Endothelial cell of umbilical vein (primary cell): ENCODE measurements around the gene PLXNA3. TPM values are rescaled to one million over a fixed set of nuclear protein-coding genes. Genes with fewer than 3 reads are reported as not detected.

Experiments used
- BruUV-seq: library from RNA; stranded (reverse); fragments of 400-500 nt; replicated peaks from 2 replicates; lab custom pipeline; 2021; lab: Mats Ljungman, UMichigan
- CTCF ChIA-PET: fragments of 300-600, 350-600 bp; sonication (Branson Sonifier 250); formaldehyde crosslinking; loops from one replicate; lab custom pipeline; 2021; ENCODE audit warnings: antibody characterized with exemption, inconsistent platforms; lab: Charles Lee
- POLR2A ChIA-PET: fragments of 300-600, 350-600 bp; sonication (Branson Sonifier 250); formaldehyde crosslinking; loops from one replicate; lab custom pipeline; 2021; ENCODE audit warnings: antibody characterized with exemption, inconsistent platforms; lab: Charles Lee
- DNase-seq: peaks from one replicate; pipeline ENCODE4 v3.0.0-alpha.2; 2011; ENCODE audit warnings: low read depth, low spot score
- FAIRE-seq: peaks from 2 replicates; lab custom pipeline; 2011; peaks lifted over from hg19 to GRCh38; lab: Jason Lieb, UNC
- H2AFZ ChIP-seq: 2 replicates; pipeline ENCODE4 v1.6.0; 2012; ENCODE audit warnings: low read depth, low read length, control low read depth, inconsistent platforms
- H3K27ac ChIP-seq: 2 replicates; pipeline ENCODE4 v1.5.1; 2011; ENCODE audit warnings: low read depth, mild to moderate bottlenecking, control low read depth, low read length, moderate library complexity; ENCODE audit not compliant: insufficient read depth
- H3K27me3 ChIP-seq, 2 experiments: 2 replicates each; pipeline versions ENCODE4 v1.6.0 to v1.6.1; 2011; ENCODE audit warnings: low read length in 2 of 2, mixed read lengths in 1 of 2; ENCODE audit not compliant: control insufficient read depth in 2 of 2, insufficient read depth in 2 of 2
- H3K36me3 ChIP-seq, 2 experiments: 2 replicates in 1 of 2; 3 replicates in 1 of 2; pipeline ENCODE4 v1.5.1; 2011; ENCODE audit warnings: low read length in 2 of 2, mild to moderate bottlenecking in 1 of 2, moderate library complexity in 1 of 2; ENCODE audit not compliant: control insufficient read depth in 2 of 2, insufficient read depth in 2 of 2; ENCODE audit errors: extremely low read depth in 1 of 2
- H3K4me1 ChIP-seq: 3 replicates; pipeline ENCODE4 v1.5.1; 2011; ENCODE audit warnings: mild to moderate bottlenecking, low read length; ENCODE audit not compliant: control insufficient read depth, insufficient read depth; ENCODE audit errors: extremely low read depth
- H3K4me2 ChIP-seq: 2 replicates; pipeline ENCODE4 v1.6.1; 2011; ENCODE audit warnings: low read length, control low read depth, mixed read lengths; ENCODE audit not compliant: insufficient read depth
- H3K4me3 ChIP-seq, 3 experiments: fragments of 200-600 bp in 1 of 3; sonication (generic), shearing (Covaris generic) in 1 of 3; replicated peaks in 1 of 3; 2 replicates each; pipeline ENCODE4 v1.5.1; 2011 to 2016; ENCODE audit warnings: control low read depth in 3 of 3, low read length in 3 of 3, mild to moderate bottlenecking in 2 of 3, inconsistent platforms in 1 of 3, low read depth in 1 of 3, moderate library complexity in 1 of 3; ENCODE audit not compliant: insufficient read depth in 1 of 3
- H3K79me2 ChIP-seq: 2 replicates; pipeline ENCODE4 v1.6.0; 2012; ENCODE audit warnings: low read length, inconsistent platforms; ENCODE audit not compliant: control insufficient read depth, insufficient read depth
- H3K9ac ChIP-seq: replicated peaks from 2 replicates; pipeline ENCODE3; 2011; ENCODE audit warnings: low read length, control low read depth; ENCODE audit not compliant: insufficient read depth; ENCODE audit errors: extremely low read depth
- H3K9me1 ChIP-seq: replicated peaks from 3 replicates; pipeline ENCODE4 v1.6.0; 2011; ENCODE audit warnings: mild to moderate bottlenecking, low read length; ENCODE audit not compliant: control insufficient read depth, insufficient read depth; ENCODE audit errors: extremely low read depth
- H3K9me3 ChIP-seq: replicated peaks from 2 replicates; pipeline ENCODE4 v1.5.1; 2012; ENCODE audit warnings: low read length, inconsistent platforms; ENCODE audit not compliant: control insufficient read depth, insufficient read depth
- H4K20me1 ChIP-seq: replicated peaks from 2 replicates; pipeline ENCODE3; 2011; ENCODE audit warnings: mild to moderate bottlenecking, low read length; ENCODE audit not compliant: control insufficient read depth, insufficient read depth; ENCODE audit errors: extremely low read depth
- CTCF ChIP-seq, 2 donors: IDR thresholded peaks; 1 replicate in 1 of 2; 2 replicates in 1 of 2; pipeline ENCODE4 v1.5.1; 2011; ENCODE audit warnings: low read length in 2 of 2, mild to moderate bottlenecking in 2 of 2, moderate library complexity in 2 of 2, control low read depth in 1 of 2, inconsistent platforms in 1 of 2, low read depth in 1 of 2; ENCODE audit not compliant: insufficient read depth in 1 of 2; ENCODE audit errors: extremely low read depth in 1 of 2
- EZH2 ChIP-seq: IDR thresholded peaks from 2 replicates; pipeline ENCODE4 v1.6.1; 2012; ENCODE audit warnings: borderline replicate concordance, low read depth, mild to moderate bottlenecking, moderate library complexity, low read length, inconsistent platforms; ENCODE audit not compliant: severe bottlenecking
- FOS ChIP-seq: IDR thresholded peaks from 2 replicates; pipeline ENCODE4 v1.6.1; 2011; ENCODE audit warnings: mild to moderate bottlenecking, low read length, moderate library complexity, borderline replicate concordance; ENCODE audit not compliant: insufficient read depth
- GATA2 ChIP-seq: IDR thresholded peaks from 2 replicates; pipeline ENCODE4 v1.7.0; 2011; ENCODE audit warnings: low read depth, mild to moderate bottlenecking, moderate library complexity, mixed read lengths, low read length; ENCODE audit not compliant: insufficient read length, insufficient read depth
- JUN ChIP-seq: IDR thresholded peaks from 2 replicates; pipeline ENCODE4 v1.6.1; 2011; ENCODE audit warnings: borderline replicate concordance, low read depth; ENCODE audit not compliant: insufficient read length, insufficient read depth
- MAX ChIP-seq: IDR thresholded peaks from 2 replicates; pipeline ENCODE4 v1.6.1; 2011; ENCODE audit not compliant: insufficient read depth, insufficient read length
- MYC ChIP-seq: IDR thresholded peaks from one replicate; pipeline ENCODE4 v1.6.1; 2011; ENCODE audit warnings: mild to moderate bottlenecking, low read depth, low read length
- POLR2A ChIP-seq: IDR thresholded peaks from 2 replicates; pipeline ENCODE4 v1.6.1; 2012; ENCODE audit warnings: low read depth, mild to moderate bottlenecking, control low read depth, low read length
- POLR2AphosphoS5 ChIP-seq: IDR thresholded peaks from 2 replicates; pipeline ENCODE4 v1.6.1; 2012; ENCODE audit warnings: low read depth, mild to moderate bottlenecking, control low read depth, low read length, moderate library complexity; ENCODE audit not compliant: insufficient read depth
- dilution Hi-C: fragments of 300-500 bp; cut with MboI; formaldehyde crosslinking; loops from one replicate; pipeline ENCODE4 v1.15.0; 2019; ENCODE audit warnings: low sequenced_read_pairs; ENCODE audit not compliant: extremely low pct_ligation_motif_present
- intact Hi-C: fragments of 100-400 bp; cut with micrococcal nuclease; formaldehyde crosslinking; loops from one replicate; pipeline ENCODE4 v1.10.0; 2022
- polyA plus RNA-seq, 4 experiments: library from polyadenylated mRNA; depleted of rRNA in 3 of 4; stranded (reverse) in 3 of 4; unstranded in 1 of 4; fragments of >200 nt; gene quantifications; 2 replicates each; pipeline versions ENCODE4 v1.2.1 to v1.2.3, GENCODE V29; 2011 to 2012; ENCODE audit warnings: missing spikeins in 1 of 4
- total RNA-seq: library from RNA; stranded (reverse); gene quantifications from 2 replicates; pipeline ENCODE4 v1.2.3, GENCODE V29; 2021

PLXNA3 gene
- total and polyA plus RNA-seq, 2 donors (not counting 3 experiments of a cell fraction or from before 2014, with no cell fraction given): 56.8 to 58.6 TPM

- no peaks in the 10 kb centered on the region for H3K9me1 ChIP-seq
- H3K9ac ChIP-seq: no peak overlapping the region
- H3K4me3 ChIP-seq: no peak overlapping the region
- dilution Hi-C loops (no loop called here), intact Hi-C loops (no loop called here)
- H3K36me3 ChIP-seq: no peaks in the 10 kb centered on the region
- H3K27ac ChIP-seq: no peak overlapping the region
- no peaks in the 10 kb centered on the region for H3K9me3 ChIP-seq
- no peak for DNase-seq
- H3K4me1 ChIP-seq: peaks cover 7% of the 10 kb centered on the region
- TF ChIP-seq FOS (no peak), JUN (no peak), POLR2AphosphoS5 (no peak), MYC (no peak)
- POLR2A ChIA-PET: no interaction called here
- CTCF ChIA-PET: no interaction called here
- FAIRE-seq: no peak
- H3K79me2 ChIP-seq: peaks cover 3% of the 10 kb centered on the region
- no peak overlapping the region for H3K4me2 ChIP-seq
- H3K27me3 ChIP-seq: no peaks in the 10 kb centered on the region
- no TSS peak for BruUV-seq
- no peaks in the 10 kb centered on the region for H4K20me1 ChIP-seq
- H2AFZ ChIP-seq: no peak overlapping the region
Measured at GRCh38 chrX:154511761-154512160, 53.7 kb downstream of the PLXNA3 start.

GRCh38 chrX:154512879-154513553 lies 54.9 kb downstream of the PLXNA3 start:
- Histone ChIP-seq H3K9ac (no peak overlapping the region), H3K4me1 (peaks cover 12% of the 10 kb centered on the region), H3K4me3 (no peak overlapping the region), H3K4me2 (no peak overlapping the region), H3K27ac (no peak overlapping the region), H3K36me3 (no peaks in the 10 kb centered on the region), H3K9me3 (no peaks in the 10 kb centered on the region), H4K20me1 (no peaks in the 10 kb centered on the region), H2AFZ (no peak overlapping the region), H3K79me2 (peaks cover 3% of the 10 kb centered on the region), H3K9me1 (no peaks in the 10 kb centered on the region), H3K27me3 (no peaks in the 10 kb centered on the region)
- POLR2A ChIA-PET: no interaction called here
- dilution Hi-C loops: no loop called here
- intact Hi-C loops: no loop called here
- DNase-seq (no peak), FAIRE-seq (no peak)
- no TSS peak for BruUV-seq
- TF ChIP-seq GATA2 (no peak), POLR2AphosphoS5 (no peak), FOS (no peak), EZH2 (no peak), POLR2A (no peak), MYC (no peak), JUN (no peak), CTCF (IDR thresholded peaks at IDR 0.05; ENCODE audit: extremely low read depth in 1 of 2, insufficient read depth in 1 of 2, low read depth in 1 of 2, low read length in 2 of 2) (no peak), MAX (no peak)
- CTCF ChIA-PET: no interaction called here
